ENCODE data around the gene COL13A1. TPM values are rescaled to one million over a fixed set of nuclear protein-coding genes. Genes with fewer than 3 reads are reported as not detected.

Gene COL13A1
- total and polyA plus RNA-seq, 2 of the 8 experiments (the other 6 are each of a cell fraction or from before 2014, with no cell fraction given), result 2.6 to 5.2 TPM

DNA sequence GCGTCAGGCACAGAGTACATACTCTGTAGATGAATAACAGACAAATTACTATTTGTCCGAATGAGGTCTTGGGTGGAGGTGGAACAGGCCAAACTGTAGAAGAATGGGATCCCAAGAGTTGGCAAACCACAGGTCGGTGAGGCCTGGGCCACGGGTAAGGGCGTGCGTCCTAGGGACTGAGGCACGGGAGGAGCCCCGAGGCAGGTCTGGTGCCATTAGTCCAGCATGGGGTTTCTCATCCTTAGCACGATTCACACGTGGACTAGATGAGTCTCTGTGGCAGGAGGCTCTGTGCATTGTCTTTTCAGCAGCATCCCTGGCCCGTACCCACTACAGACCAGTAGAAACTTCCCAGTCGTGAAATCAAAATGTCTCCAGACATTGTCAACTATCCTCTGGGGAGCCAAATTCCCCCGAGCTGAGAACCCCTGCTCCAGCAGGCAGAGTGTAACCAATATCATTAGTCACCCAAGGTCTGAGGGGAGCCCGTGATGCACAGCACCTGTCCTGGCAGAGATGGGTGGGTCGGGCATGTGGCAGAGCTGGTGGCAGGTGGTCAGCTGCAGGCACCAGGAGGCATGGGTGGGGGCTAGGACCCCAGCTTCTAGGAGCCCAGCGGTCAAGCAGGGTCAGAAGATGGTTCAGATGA, 61.3 kb downstream of the COL13A1 start (continued):
- TF ChIP-seq, protein P1, sequence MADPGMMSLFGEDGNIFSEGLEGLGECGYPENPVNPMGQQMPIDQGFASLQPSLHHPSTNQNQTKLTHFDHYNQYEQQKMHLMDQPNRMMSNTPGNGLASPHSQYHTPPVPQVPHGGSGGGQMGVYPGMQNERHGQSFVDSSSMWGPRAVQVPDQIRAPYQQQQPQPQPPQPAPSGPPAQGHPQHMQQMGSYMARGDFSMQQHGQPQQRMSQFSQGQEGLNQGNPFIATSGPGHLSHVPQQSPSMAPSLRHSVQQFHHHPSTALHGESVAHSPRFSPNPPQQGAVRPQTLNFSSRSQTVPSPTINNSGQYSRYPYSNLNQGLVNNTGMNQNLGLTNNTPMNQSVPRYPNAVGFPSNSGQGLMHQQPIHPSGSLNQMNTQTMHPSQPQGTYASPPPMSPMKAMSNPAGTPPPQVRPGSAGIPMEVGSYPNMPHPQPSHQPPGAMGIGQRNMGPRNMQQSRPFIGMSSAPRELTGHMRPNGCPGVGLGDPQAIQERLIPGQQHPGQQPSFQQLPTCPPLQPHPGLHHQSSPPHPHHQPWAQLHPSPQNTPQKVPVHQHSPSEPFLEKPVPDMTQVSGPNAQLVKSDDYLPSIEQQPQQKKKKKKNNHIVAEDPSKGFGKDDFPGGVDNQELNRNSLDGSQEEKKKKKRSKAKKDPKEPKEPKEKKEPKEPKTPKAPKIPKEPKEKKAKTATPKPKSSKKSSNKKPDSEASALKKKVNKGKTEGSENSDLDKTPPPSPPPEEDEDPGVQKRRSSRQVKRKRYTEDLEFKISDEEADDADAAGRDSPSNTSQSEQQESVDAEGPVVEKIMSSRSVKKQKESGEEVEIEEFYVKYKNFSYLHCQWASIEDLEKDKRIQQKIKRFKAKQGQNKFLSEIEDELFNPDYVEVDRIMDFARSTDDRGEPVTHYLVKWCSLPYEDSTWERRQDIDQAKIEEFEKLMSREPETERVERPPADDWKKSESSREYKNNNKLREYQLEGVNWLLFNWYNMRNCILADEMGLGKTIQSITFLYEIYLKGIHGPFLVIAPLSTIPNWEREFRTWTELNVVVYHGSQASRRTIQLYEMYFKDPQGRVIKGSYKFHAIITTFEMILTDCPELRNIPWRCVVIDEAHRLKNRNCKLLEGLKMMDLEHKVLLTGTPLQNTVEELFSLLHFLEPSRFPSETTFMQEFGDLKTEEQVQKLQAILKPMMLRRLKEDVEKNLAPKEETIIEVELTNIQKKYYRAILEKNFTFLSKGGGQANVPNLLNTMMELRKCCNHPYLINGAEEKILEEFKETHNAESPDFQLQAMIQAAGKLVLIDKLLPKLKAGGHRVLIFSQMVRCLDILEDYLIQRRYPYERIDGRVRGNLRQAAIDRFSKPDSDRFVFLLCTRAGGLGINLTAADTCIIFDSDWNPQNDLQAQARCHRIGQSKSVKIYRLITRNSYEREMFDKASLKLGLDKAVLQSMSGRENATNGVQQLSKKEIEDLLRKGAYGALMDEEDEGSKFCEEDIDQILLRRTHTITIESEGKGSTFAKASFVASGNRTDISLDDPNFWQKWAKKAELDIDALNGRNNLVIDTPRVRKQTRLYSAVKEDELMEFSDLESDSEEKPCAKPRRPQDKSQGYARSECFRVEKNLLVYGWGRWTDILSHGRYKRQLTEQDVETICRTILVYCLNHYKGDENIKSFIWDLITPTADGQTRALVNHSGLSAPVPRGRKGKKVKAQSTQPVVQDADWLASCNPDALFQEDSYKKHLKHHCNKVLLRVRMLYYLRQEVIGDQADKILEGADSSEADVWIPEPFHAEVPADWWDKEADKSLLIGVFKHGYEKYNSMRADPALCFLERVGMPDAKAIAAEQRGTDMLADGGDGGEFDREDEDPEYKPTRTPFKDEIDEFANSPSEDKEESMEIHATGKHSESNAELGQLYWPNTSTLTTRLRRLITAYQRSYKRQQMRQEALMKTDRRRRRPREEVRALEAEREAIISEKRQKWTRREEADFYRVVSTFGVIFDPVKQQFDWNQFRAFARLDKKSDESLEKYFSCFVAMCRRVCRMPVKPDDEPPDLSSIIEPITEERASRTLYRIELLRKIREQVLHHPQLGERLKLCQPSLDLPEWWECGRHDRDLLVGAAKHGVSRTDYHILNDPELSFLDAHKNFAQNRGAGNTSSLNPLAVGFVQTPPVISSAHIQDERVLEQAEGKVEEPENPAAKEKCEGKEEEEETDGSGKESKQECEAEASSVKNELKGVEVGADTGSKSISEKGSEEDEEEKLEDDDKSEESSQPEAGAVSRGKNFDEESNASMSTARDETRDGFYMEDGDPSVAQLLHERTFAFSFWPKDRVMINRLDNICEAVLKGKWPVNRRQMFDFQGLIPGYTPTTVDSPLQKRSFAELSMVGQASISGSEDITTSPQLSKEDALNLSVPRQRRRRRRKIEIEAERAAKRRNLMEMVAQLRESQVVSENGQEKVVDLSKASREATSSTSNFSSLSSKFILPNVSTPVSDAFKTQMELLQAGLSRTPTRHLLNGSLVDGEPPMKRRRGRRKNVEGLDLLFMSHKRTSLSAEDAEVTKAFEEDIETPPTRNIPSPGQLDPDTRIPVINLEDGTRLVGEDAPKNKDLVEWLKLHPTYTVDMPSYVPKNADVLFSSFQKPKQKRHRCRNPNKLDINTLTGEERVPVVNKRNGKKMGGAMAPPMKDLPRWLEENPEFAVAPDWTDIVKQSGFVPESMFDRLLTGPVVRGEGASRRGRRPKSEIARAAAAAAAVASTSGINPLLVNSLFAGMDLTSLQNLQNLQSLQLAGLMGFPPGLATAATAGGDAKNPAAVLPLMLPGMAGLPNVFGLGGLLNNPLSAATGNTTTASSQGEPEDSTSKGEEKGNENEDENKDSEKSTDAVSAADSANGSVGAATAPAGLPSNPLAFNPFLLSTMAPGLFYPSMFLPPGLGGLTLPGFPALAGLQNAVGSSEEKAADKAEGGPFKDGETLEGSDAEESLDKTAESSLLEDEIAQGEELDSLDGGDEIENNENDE (IDR thresholded peaks at IDR 0.05; ENCODE audit: insufficient replicate concordance, low read length), result no peak

Data from H1 (cell line).